PC-9 (cell line): ENCODE data around the gene MOV10L1. TPM values are rescaled to one million over a fixed set of nuclear protein-coding genes. Genes with fewer than 3 reads are reported as not detected.

Experiments
- BruUV-seq: library from RNA; stranded (reverse); fragments of 400-500 nt; replicated peaks from 2 replicates; lab custom pipeline; 2021; lab: Mats Ljungman, UMichigan
- CTCF ChIA-PET: fragments of 300-600 bp; sonication (Branson Sonifier 250); formaldehyde crosslinking; loops from one replicate; lab custom pipeline; 2022; ENCODE audit warnings: antibody characterized with exemption; lab: Charles Lee
- POLR2A ChIA-PET: fragments of 300-600 bp; sonication (Branson Sonifier 250); formaldehyde crosslinking; loops from one replicate; lab custom pipeline; 2022; ENCODE audit warnings: antibody characterized with exemption; ENCODE audit not compliant: unreplicated experiment; lab: Charles Lee
- DNase-seq, 2 experiments: peaks; one replicate each; pipeline versions ENCODE4 v3.0.0 to v3.0.0-alpha.2; 2015 to 2022; ENCODE audit warnings: mixed read lengths in 1 of 2
- H2AFZ ChIP-seq: fragments of 200-600 bp; sonication (generic); 2 replicates; pipeline ENCODE4 v1.8.1; 2017; ENCODE audit warnings: antibody characterized with exemption
- H3F3A ChIP-seq: fragments of 200-600 bp; sonication (generic); 2 replicates; pipeline ENCODE4 v1.8.1; 2017; ENCODE audit warnings: antibody characterized with exemption, mild to moderate bottlenecking, low read depth; ENCODE audit not compliant: insufficient read depth
- H3K27ac ChIP-seq: fragments of 200-600 bp; sonication (generic); 2 replicates; pipeline ENCODE4 v1.6.1; 2016; ENCODE audit warnings: mixed run types
- H3K27me3 ChIP-seq: fragments of 200-600 bp; sonication (generic); 2 replicates; pipeline ENCODE4 v1.6.1; 2016; ENCODE audit warnings: low read depth, mixed run types; ENCODE audit not compliant: insufficient read depth
- H3K36me3 ChIP-seq: fragments of 200-600 bp; sonication (generic); 2 replicates; pipeline ENCODE4 v1.6.1; 2016; ENCODE audit warnings: low read depth, mixed run types
- H3K4me1 ChIP-seq: fragments of 200-600 bp; sonication (generic); replicated peaks from 2 replicates; pipeline ENCODE4 v1.6.1; 2016; ENCODE audit warnings: mixed run types; ENCODE audit not compliant: insufficient read depth
- H3K4me2 ChIP-seq: fragments of 200-600 bp; sonication (generic); 2 replicates; pipeline ENCODE4 v1.6.1; 2017; ENCODE audit warnings: mixed run types
- H3K4me3 ChIP-seq: fragments of 200-600 bp; sonication (generic); 2 replicates; pipeline ENCODE4 v1.6.1; 2016; ENCODE audit warnings: mixed run types
- H3K79me2 ChIP-seq: fragments of 200-600 bp; sonication (generic); 2 replicates; pipeline ENCODE4 v1.6.1; 2017; ENCODE audit warnings: low read depth, mixed run types
- H3K9me2 ChIP-seq: fragments of 200-600 bp; sonication (generic); 2 replicates; pipeline ENCODE4 v1.8.1; 2017; ENCODE audit warnings: mild to moderate bottlenecking; ENCODE audit not compliant: insufficient read depth
- H3K9me3 ChIP-seq: fragments of 200-600 bp; sonication (generic); 2 replicates; pipeline ENCODE4 v1.8.1; 2016; ENCODE audit warnings: low read depth; ENCODE audit not compliant: insufficient read depth
- H4K20me1 ChIP-seq: fragments of 200-600 bp; sonication (generic); 2 replicates; pipeline ENCODE4 v1.8.1; 2017; ENCODE audit not compliant: insufficient read depth
- EZH2 ChIP-seq: fragments of 200-600 bp; sonication (generic); IDR thresholded peaks from 2 replicates; pipeline ENCODE4 v1.8.0; 2017; ENCODE audit warnings: antibody characterized with exemption, low read depth
- intact Hi-C: fragments of 100-400 bp; cut with micrococcal nuclease; formaldehyde crosslinking; loops from one replicate; pipeline ENCODE4 v1.10.0; 2022; ENCODE audit not compliant: unreplicated experiment
- total RNA-seq: library from RNA; stranded (reverse); gene quantifications from 2 replicates; pipeline ENCODE4 v1.2.3, GENCODE V29; 2021
- TF ChIP-seq, protein P1 (sequence below): fragments of 200-600 bp; sonication (generic); conservative IDR thresholded peaks from 2 replicates; pipeline ENCODE4 v1.6.1; 2017; ENCODE audit warnings: mixed run types, antibody characterized with exemption, mild to moderate bottlenecking, moderate library complexity

MOV10L1 gene
- total RNA-seq, 1 experiment from 2014 or later, result not detected

DNA sequence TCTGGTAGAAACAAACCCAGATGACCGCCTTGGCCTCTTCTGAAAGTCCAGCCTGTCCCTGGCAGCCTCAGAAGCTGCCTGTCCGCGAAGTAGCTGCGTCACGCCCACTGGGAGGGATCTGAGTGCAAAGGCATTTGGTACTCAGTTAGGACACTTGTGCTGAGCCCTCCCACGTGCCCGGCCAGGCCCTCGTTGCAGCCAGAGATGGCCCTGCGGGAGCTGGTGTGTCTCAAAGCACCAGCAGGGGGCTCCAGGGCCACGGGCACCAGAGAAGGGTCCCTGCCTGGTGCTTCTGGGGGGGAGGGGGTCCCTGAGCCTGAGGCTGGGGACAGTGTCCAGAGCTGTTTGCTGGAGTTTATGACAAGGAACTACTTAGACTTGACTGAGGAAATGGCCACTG is 116.8 kb downstream of the MOV10L1 start:
- no peaks in the 10 kb centered on the region for H3K9me2 ChIP-seq
- ChIA-PET POLR2A (no interaction called here), CTCF (no interaction called here)
- no peak overlapping the region for H3K4me3 ChIP-seq
- H3F3A ChIP-seq, result peaks cover 39% of the 10 kb centered on the region; the same call in 1 of the 2 replicates
- peaks cover 29% of the 10 kb centered on the region for H3K79me2 ChIP-seq
- no peak for TF ChIP-seq EZH2
- TF ChIP-seq, protein P1, sequence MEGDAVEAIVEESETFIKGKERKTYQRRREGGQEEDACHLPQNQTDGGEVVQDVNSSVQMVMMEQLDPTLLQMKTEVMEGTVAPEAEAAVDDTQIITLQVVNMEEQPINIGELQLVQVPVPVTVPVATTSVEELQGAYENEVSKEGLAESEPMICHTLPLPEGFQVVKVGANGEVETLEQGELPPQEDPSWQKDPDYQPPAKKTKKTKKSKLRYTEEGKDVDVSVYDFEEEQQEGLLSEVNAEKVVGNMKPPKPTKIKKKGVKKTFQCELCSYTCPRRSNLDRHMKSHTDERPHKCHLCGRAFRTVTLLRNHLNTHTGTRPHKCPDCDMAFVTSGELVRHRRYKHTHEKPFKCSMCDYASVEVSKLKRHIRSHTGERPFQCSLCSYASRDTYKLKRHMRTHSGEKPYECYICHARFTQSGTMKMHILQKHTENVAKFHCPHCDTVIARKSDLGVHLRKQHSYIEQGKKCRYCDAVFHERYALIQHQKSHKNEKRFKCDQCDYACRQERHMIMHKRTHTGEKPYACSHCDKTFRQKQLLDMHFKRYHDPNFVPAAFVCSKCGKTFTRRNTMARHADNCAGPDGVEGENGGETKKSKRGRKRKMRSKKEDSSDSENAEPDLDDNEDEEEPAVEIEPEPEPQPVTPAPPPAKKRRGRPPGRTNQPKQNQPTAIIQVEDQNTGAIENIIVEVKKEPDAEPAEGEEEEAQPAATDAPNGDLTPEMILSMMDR, result peak; percentile 67
- H4K20me1 ChIP-seq, result peaks cover 65% of the 10 kb centered on the region
- intact Hi-C loops, result no loop called here
- H3K36me3 ChIP-seq, result peaks cover 29% of the 10 kb centered on the region
- H3K4me1 ChIP-seq, result peaks cover 12% of the 10 kb centered on the region
- no peak overlapping the region for H3K27ac ChIP-seq
- DNase-seq, result no peak
- no peak overlapping the region for H3K4me2 ChIP-seq
- BruUV-seq, result no TSS peak
- no peaks in the 10 kb centered on the region for H3K27me3 ChIP-seq
- no peaks in the 10 kb centered on the region for H3K9me3 ChIP-seq
- no peak overlapping the region for H2AFZ ChIP-seq

DNA sequence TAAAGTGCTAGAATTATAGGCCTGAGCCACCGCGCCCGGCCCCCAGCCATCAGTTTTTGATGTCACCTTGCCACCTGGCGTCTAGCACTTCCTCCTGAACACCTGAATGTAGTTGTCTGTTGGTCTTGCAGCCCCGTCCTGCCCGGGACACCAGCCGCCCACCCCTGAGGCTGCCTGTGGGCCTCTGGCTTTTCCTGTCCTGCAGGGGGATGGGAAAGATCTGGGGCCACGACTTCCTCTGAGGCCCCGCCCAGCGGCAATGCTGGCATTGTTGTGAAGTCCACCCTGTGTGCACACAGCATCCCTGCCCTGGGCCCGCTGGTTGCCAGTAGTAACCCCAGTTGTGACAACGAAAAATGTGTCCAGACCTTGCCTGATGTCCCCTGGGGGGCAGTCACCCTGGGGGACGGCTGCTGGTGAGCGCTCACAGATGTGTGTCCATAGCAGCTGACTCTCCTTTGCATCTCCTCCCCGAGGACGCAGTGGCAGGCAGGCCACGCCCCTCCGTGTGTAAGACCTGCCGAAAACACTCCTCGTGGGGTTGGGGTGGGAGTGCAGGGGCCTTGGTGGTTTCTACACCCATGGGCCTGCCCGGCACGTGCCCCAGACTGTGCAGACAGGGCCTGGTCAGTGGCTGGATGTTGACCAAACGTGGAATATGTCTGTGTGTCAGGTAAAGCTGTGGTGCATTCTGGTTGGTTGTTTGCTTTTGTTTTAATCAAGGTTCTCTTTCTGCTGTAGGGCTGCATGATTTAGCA is 117.8 kb downstream of the MOV10L1 start:
- CTCF ChIA-PET, result interaction anchor here (0.6 kb wide), 1 partner anchor 40 kb away, joined by 3 read pairs; no protein-coding TSS in a partner anchor
- Histone ChIP-seq H3K9me3 (no peaks in the 10 kb centered on the region), H3K27ac (no peak overlapping the region), H3K4me2 (no peak overlapping the region), H3K4me1 (peaks cover 4% of the 10 kb centered on the region; the same call in 1 of the 2 replicates), H3K36me3 (peaks cover 36% of the 10 kb centered on the region), H3K9me2 (no peaks in the 10 kb centered on the region), H3K27me3 (no peaks in the 10 kb centered on the region), H3F3A (peaks cover 44% of the 10 kb centered on the region; the same call in 1 of the 2 replicates), H3K4me3 (no peak overlapping the region), H2AFZ (no peak overlapping the region), H3K79me2 (peaks cover 20% of the 10 kb centered on the region), H4K20me1 (peaks cover 60% of the 10 kb centered on the region)
- POLR2A ChIA-PET, result no interaction called here
- no TSS peak for BruUV-seq
- DNase-seq, result no peak
- intact Hi-C loops, result no loop called here
- TF ChIP-seq, protein P1, result no peak
- no peak for TF ChIP-seq EZH2

DNA sequence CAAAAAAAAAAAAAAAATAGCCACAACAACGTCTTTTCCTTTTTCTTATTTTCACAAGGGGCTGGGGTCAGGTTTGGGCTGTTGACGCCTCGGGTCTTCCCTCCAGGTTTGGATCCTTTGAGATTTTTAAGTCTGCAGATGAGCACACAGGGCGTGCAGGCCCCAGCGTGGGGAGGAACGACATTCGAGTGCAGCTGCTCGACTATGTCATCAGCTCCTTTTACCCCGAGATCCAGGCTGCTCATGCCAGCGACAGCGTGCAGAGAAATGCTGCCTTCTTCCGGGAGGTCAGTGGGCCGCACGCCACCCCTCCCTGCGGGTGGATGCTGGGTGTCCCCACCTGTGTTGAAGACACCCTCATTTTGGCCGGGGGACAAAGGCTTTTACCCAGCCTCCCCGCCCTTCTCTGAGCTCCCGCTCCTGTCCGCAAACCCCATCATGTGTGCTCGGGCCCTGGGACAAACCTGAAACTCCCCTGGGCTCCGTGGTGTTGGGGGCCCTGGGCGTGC is 118.7 kb downstream of the MOV10L1 start:
- Histone ChIP-seq H2AFZ (no peak overlapping the region), H3K27me3 (no peaks in the 10 kb centered on the region), H3K27ac (no peak overlapping the region), H3K9me3 (no peaks in the 10 kb centered on the region), H4K20me1 (peaks cover 60% of the 10 kb centered on the region), H3K36me3 (peaks cover 36% of the 10 kb centered on the region), H3K4me1 (no peaks in the 10 kb centered on the region), H3K4me3 (no peak overlapping the region), H3K9me2 (no peaks in the 10 kb centered on the region), H3F3A (peaks cover 39% of the 10 kb centered on the region; the same call in 1 of the 2 replicates), H3K79me2 (peaks cover 10% of the 10 kb centered on the region), H3K4me2 (no peak overlapping the region)
- intact Hi-C loops, result no loop called here
- POLR2A ChIA-PET, result interaction anchor here (0.6 kb wide), 1 partner anchor 72 kb away, joined by 8 read pairs; no protein-coding TSS in a partner anchor
- no TSS peak for BruUV-seq
- CTCF ChIA-PET, result no interaction called here
- TF ChIP-seq EZH2, result no peak
- TF ChIP-seq, protein P1, result no peak
- DNase-seq, result no peak
